ENCODE results near the gene KHDRBS2.

Gene KHDRBS2

DNA sequence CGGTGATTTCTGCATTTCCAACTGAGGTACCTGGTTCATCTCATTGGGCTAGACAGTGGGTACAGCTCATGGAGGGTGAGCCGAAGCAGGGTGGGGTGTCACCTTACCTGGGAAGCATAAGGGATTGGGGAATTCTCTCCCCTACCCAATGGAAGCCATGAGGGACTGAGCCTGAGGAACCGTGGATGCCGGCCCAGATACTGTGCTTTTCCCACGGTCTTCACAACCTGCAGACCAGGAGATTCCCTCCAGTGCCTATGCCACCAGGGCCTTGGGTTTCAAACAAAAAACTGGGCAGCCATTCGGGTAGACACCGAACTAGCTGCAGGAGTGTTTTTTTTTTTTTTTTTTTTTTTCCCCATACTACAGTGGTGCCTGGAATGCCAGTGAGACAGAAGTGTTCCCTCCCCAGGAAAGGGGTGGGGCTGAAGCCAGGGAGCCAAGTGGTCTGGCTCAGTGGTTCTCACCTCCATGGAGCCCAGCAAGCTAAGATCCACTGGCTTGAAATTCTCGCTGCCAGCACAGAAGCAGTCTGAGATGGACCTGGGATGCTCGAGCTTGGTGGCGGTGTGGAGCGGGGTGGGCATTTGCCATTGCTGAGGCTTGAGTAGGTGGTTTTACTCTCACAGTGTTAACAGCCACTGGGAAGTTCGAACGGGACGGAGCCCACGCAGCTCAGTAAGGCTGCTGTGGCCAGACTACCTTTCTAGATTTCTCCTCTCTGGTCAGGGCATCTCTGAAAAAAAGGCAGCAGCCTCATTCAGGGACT lies 416.2 kb downstream of the KHDRBS2 start:
- TF ChIP-seq, protein P1, sequence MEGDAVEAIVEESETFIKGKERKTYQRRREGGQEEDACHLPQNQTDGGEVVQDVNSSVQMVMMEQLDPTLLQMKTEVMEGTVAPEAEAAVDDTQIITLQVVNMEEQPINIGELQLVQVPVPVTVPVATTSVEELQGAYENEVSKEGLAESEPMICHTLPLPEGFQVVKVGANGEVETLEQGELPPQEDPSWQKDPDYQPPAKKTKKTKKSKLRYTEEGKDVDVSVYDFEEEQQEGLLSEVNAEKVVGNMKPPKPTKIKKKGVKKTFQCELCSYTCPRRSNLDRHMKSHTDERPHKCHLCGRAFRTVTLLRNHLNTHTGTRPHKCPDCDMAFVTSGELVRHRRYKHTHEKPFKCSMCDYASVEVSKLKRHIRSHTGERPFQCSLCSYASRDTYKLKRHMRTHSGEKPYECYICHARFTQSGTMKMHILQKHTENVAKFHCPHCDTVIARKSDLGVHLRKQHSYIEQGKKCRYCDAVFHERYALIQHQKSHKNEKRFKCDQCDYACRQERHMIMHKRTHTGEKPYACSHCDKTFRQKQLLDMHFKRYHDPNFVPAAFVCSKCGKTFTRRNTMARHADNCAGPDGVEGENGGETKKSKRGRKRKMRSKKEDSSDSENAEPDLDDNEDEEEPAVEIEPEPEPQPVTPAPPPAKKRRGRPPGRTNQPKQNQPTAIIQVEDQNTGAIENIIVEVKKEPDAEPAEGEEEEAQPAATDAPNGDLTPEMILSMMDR (IDR thresholded peaks at IDR 0.05; ENCODE audit: low read depth, low read length, missing control alignments) = no peak
- H3K4me3 ChIP-seq (replicated peaks; ENCODE audit: low read depth, low read length) = no peak overlapping the region
- no peak for DNase-seq (ENCODE audit: extremely low read depth, low read depth)

DNA sequence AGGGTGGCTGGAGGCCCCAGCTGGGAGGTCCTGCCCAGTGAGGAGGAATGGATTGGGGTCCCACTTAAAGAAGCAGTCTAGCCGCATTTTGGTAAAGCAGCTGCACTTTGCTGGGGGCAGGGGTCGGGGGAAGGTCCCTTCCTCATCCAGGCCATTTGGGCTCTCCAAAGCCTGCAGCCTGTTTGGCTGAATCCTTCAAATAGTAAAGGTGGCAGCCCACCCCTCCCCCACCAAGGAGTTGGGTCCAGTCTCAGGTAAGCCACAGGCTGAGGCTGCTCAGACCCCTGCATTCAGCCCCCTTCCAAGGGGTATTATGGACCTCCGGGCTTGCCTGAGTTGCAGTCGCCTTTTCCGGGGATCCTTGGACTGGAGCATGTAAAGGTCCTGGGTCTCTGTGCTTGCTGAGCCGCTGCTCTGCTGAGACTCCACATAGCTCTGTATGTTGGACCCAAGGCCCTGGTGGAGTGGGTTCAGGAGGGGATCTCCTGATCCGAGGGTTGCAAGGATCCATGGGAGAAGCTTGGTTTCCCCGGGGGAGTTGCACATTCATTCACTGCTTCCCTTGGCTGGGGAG lies 417.4 kb downstream of the KHDRBS2 start:
- TF ChIP-seq, protein P1 (IDR thresholded peaks at IDR 0.05; ENCODE audit: low read depth, low read length, missing control alignments) = no peak
- H3K4me3 ChIP-seq (replicated peaks; ENCODE audit: low read depth, low read length) = no peak overlapping the region
- no peak for DNase-seq (ENCODE audit: extremely low read depth, low read depth)

DNA sequence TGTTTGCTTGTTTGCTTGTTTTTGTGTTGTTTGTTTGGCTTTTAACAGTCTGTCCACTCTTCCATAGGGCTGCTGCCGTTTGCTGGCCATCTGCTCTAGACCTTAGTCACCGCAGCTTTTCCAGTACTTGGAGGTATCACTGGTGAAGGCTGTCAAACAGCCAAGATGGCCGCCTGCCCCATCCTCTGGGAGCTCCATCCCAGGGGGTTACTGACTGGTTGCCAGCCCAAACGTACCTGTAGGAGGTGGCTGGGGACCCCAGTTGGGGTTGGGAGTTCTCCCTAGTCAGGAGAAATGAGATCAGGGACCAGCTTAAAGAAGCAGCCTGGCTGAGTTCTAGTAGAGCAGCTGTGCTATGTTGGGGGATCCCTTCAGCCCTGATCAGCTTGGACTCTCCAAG lies 418.4 kb downstream of the KHDRBS2 start:
- TF ChIP-seq, protein P1 (IDR thresholded peaks at IDR 0.05; ENCODE audit: low read depth, low read length, missing control alignments) = no peak
- H3K4me3 ChIP-seq (replicated peaks; ENCODE audit: low read depth, low read length) = no peak overlapping the region
- DNase-seq (ENCODE audit: extremely low read depth, low read depth) = no peak

DNA sequence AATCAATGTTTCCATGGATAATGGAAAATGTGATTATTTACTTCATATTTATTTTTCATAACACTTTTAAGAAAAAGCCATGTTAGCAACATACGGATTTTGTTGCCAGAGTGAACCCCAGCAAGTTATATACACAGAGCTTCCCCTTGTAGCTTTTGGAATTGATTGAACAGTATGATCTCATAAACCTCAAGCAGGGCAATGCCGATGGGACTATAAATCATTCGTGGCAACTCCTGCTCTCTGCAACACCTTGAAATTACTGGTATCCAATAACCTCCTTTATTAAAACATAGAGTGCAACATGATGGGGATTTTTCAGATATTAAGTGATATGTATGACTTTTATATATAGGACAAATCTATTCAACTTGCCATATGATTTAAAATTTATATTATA lies 428.5 kb downstream of the KHDRBS2 start:
- TF ChIP-seq, protein P1 (IDR thresholded peaks at IDR 0.05; ENCODE audit: low read depth, low read length, missing control alignments) = no peak
- H3K4me3 ChIP-seq (replicated peaks; ENCODE audit: low read depth, low read length) = no peak overlapping the region
- no peak for DNase-seq (ENCODE audit: extremely low read depth, low read depth)

DNA sequence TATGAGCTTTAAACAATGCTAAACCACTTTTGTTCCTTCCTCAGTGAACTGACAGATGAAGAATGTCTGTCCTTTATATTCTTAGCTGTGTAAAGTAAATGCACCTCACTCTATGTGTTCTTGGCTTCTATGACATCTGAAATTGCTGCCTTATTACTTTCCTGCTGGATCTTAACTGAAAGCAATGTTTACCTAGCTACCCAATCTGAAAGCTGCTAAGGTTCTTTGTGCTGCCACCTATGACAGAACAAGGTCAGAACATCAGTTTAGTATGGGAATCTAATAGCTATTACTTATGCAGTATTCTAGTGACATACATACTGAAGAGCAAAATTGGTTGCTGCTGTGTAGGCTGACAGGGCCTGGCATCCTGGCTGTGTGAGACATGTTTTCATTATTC lies 444.1 kb downstream of the KHDRBS2 start:
- no peak for DNase-seq (ENCODE audit: extremely low read depth, low read depth)
- TF ChIP-seq, protein P1 (IDR thresholded peaks at IDR 0.05; ENCODE audit: low read depth, low read length, missing control alignments) = no peak

DNA sequence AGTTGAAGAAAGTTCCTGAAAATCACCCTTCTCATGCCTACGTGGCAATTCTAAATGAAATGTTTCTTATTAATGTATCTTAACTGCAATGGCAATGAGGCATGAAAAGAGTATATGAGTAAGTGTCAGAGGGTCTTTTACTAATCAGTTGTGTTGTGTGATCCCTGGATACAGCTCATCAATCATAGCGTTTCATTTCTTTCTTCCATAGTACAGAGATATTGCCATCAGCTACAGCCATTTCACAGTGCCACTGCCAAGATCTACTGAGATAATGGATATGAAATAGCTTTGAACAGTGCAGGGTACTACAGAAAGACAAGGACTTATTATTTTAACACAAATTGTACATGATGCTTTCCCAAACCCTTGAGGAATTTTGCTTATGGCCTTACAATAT lies 450.8 kb downstream of the KHDRBS2 start:
- TF ChIP-seq, protein P1 (IDR thresholded peaks at IDR 0.05; ENCODE audit: low read depth, low read length, missing control alignments) = no peak
- no peak overlapping the region for H3K4me3 ChIP-seq (replicated peaks; ENCODE audit: low read depth, low read length)
- DNase-seq (ENCODE audit: extremely low read depth, low read depth) = no peak

More for the DNA sequence above, 444.1 kb downstream of the KHDRBS2 start:
- H3K4me3 ChIP-seq (replicated peaks; ENCODE audit: low read depth, low read length) = no peak overlapping the region

All from HFF-Myc (cell line).